ENCODE measurements around the gene NSMCE3.

DNA sequence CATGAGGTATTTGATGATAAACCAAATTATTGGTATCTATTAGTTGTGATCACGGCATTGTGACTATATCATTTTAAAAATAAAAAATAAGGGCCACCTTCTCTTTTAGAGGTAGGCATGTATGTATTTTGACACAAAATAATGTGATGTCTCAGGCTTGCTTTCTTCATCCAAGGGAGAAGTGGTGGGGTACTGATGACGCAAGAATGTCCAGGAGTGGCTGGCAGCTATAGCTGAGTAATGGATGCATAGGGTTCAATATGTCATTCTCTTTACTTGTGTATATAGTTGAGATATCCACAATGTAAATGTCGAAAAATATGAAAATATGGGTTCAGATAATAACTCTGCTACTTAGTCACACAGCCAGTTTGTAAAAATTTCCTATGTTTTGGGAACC is 46.8 kb upstream of the NSMCE3 start:
- TF ChIP-seq, protein P1, sequence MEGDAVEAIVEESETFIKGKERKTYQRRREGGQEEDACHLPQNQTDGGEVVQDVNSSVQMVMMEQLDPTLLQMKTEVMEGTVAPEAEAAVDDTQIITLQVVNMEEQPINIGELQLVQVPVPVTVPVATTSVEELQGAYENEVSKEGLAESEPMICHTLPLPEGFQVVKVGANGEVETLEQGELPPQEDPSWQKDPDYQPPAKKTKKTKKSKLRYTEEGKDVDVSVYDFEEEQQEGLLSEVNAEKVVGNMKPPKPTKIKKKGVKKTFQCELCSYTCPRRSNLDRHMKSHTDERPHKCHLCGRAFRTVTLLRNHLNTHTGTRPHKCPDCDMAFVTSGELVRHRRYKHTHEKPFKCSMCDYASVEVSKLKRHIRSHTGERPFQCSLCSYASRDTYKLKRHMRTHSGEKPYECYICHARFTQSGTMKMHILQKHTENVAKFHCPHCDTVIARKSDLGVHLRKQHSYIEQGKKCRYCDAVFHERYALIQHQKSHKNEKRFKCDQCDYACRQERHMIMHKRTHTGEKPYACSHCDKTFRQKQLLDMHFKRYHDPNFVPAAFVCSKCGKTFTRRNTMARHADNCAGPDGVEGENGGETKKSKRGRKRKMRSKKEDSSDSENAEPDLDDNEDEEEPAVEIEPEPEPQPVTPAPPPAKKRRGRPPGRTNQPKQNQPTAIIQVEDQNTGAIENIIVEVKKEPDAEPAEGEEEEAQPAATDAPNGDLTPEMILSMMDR (IDR thresholded peaks at IDR 0.05): no peak
- no peak for TF ChIP-seq POLR2A (IDR thresholded peaks at IDR 0.05)
- TF ChIP-seq POLR2AphosphoS5 (IDR thresholded peaks at IDR 0.05): no peak
